Measurements from ENCODE around the gene PLCG2.
A peak's percentile ranks its signal among the peaks of the same experiment; 100 is the strongest.

- no peak for TF ChIP-seq CTCF (IDR thresholded peaks at IDR 0.05; ENCODE audit: insufficient read depth, low read length)
- TF ChIP-seq REST (IDR thresholded peaks at IDR 0.05; ENCODE audit: insufficient replicate concordance, low read depth), result no peak
- TF ChIP-seq POLR2AphosphoS5 (IDR thresholded peaks at IDR 0.05; ENCODE audit: low read depth), result no peak
- TF ChIP-seq GABPA (IDR thresholded peaks at IDR 0.05; ENCODE audit: low read depth), result no peak
- 0 out of 2 replicates have a peak, but pooled peaks have one; percentile 18 for TF ChIP-seq SPI1 (IDR thresholded peaks at IDR 0.05; ENCODE audit: borderline replicate concordance, low read depth)
Measured at GRCh38 chr16:81837312-81837751, 58.2 kb downstream of the PLCG2 start.
